Umbilical cord (tissue), 2 donors: ENCODE measurements around the gene AFAP1L1. TPM values are rescaled to one million over a fixed set of nuclear protein-coding genes. Genes with fewer than 3 reads are reported as not detected.
"Not testable (repeated sequence)": the region's sequence is repeated elsewhere in the genome, so short reads cannot be mapped to it uniquely, and the experiment has no call there.

ENCODE experiments used
- DNase-seq: peaks from one replicate; pipeline ENCODE4 v3.0.0-alpha.2; 2015; ENCODE audit warnings: low spot score
- total RNA-seq: library from RNA; depleted of rRNA; stranded (reverse); fragments of >200 nt; gene quantifications from one replicate; pipeline ENCODE4 v1.2.3, GENCODE V29; 2014; ENCODE audit warnings: low replicate concordance; ENCODE audit not compliant: insufficient read depth

Gene AFAP1L1
- total RNA-seq, 1 donor from 2014 or later, result 0.72 TPM

DNA sequence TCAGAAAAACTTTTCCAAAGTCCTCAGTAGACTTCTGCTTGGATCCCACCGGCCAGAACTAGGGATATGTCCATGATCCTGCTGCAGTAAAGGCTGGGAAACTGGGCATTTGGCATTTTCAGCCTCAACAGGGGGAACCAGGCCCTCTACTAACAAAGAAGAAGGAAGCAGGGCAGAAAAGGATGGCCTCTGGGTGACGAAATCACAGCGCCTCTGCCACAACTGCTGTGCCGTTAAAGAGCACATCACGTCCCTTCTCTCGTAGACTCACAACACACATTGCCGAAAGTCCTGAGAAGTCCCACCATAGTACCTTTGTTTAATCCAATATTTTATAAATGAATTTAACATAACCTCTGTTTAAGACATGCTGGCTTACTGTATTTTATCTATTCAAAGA is 10.4 kb upstream of the AFAP1L1 start:
- DNase-seq, result no peak

DNA sequence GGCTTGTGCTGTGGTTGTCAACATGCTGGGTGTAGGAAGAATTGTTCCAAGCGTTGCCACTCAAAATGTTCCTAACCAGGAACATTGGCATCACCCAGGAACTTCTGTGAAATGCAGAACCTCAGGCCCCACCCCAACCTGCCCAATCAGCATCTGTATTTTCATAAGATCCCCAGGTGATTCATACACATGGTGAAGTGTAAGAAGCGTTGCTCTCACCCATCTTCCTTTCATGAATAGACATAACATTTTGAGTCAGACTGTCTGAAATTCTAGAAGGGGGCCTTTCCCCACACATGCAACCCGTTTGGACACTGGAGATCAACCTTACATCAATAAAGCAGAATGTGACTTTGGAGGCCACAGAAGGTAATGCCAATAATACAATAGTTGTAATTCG is 9.3 kb upstream of the AFAP1L1 start:
- DNase-seq, result no peak

DNA sequence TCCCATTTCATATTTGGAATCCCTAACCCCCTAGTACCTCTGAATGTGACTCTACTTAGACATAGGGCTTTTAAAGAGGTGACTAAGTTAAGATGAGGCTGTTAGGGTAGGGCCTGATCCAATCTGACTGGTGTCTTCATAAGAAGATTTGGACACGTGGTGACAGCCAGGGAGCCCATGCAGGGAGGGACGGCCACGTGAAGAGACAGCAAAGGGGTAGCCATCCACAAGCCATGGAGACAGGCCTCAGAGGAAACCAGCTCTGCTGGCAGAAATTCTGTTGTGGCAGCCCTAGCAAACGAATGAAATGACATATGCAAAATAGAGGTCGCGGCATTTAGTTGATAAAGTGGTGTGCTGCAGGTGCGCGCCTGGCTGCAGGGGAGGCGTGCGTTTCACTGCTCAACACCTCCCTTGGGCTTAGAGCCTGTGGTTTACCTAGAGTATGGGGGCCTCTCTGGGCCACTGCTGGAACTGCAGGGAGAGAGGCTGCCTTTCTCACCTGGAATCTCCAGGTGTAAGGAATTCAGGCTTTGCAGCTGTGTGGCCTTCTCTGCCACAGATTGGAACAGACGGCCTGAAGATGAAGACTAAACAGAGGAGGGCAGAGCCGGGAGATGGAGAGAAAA is 7.1 kb upstream of the AFAP1L1 start:
- DNase-seq, result no peak

DNA sequence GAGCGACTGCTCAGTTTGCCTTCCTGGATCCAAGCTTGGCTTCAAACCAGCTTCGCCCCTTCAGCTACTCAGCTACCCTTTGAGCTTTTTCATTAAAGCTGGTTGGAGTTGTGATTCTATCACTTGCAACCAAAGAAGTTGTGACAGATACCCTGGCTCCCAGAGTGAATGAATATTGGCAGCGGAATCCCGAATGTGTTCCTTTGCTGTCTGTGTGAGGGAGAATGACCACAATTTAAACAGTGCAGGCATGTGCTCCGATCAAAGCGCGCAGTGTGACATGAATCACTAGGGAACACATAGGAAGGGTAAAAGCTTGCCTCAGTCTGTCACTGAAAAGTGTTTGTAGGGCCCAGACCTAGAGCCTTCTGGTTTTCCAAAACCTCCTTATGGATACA is 6.6 kb upstream of the AFAP1L1 start:
- no peak for DNase-seq

DNA sequence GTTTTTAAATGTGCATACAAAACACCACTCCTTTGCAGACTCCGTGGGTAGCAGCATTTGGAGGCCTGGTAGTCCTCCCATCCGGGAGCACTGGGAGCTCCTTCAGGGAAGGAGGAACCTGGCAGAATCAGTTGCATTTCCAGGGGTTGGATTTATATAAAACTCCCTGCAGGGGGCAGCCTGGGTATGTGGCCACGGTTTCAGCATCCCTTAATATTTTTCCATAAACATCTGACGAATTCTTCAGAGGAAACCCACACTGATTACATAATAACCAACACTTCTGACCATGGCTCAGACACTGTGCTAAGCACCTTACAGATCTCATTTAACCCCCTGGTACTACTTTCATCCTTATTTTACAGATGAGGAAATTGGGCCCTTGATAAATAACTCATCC is 6.1 kb upstream of the AFAP1L1 start:
- DNase-seq, result no peak

DNA sequence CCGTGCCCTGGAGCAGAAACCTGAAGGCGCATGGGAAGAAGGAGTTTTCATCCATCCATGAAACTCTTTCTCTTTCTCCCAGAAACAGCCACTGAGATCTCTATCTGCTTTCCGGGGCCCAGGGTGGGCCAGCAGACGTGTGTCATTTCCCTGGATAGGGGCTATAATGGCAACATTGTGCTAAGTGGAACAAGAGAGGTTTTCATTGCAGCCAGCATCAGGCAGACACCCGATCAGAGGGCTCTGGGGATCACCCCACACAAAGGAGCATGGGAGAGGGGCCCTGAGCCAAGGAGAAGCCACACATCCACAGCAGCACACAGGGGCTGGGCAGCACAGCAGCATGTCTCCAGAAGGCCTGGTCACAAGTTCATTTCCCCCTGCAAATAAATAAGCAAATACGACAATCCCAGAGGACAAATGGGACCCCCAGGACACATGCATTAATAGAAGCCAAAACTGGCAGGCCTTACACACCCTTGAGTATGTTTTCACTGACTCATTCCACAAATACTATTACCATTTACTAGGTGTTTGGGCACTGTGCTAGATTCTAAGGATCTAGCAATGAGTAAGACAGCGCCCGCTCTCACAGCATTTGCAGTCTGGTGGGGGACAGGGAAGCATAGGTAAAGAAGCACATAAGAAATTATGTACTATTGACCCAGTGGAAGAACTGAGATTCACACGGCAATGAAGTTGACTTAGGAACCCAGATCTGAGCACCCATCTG is 4.3 kb upstream of the AFAP1L1 start:
- DNase-seq, result no peak

DNA sequence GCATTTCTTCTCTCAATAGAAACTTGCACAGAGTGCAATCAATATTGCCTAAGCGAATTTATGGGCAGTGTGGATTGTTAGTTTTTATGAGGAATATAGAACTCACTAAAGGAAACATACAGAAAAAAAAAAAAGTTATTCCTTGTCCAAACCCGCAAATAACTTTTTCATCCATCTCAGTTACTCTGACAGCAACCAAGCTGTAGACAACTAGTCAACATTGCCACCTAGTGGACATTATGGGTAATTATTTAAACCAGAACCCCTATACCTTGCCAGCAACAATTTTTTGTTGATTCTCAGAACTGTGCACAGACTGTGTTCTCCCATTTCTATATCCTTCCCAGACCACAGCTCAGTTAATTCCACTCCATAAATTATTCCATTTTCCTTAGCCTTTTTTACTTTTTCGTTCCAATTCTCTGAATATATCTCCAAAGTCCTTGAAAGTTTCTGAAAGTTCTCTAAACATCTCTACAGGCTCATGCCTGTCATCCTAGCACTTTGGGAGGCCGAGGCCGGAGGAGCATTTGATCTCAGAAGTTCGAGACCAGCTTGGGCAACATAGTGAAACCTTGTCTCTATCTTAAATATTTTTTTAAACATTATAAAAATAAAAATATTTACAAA is 2.6 kb upstream of the AFAP1L1 start:
- peak; percentile 28 for DNase-seq

DNA sequence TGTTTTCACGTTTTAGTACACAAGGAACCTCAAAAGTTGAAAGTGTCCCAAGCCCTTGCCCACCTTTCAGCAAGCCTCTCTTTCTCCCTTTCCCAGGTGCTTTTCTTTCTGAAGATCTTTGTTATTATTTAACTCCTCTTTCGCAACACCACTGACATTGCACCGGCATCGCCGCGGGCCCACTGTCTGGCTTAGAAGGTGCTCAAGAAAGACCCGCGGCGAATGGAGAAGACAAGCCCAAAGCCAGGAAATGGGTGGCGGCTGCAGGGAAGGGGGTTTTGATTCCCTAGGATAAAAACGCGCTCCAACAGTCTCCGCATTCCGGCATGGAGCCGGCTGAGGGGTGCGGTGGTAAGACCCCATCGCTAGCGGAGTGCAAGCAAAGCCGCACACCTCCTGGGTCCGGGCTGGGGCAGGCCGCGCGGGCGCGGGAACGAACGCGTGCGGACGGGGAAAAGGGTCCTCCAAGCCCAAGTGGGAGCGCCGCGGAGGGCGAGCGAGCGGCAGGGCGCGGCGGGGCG is 404 bp upstream of the AFAP1L1 start:
- DNase-seq, result no peak

DNA sequence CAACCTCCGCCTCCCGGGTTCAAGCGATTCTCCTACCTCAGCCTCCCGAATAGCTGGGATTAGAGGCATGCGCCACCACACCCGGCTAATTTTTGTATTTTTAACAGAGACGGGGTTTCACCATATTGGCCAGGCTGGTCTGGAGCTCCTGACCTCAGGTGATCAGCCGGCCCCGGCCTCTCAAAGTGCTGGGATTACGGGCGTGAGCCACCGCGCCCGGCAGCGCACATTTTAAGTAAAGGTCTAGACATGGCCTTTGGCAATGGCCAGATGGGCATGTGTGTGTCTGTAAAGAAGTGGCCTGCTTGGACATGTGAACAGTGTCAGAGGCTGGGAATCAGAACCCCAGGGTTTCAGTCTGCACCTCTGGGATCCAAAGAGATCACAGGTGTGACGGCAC is 1.1 kb downstream of the AFAP1L1 start:
- not testable (repeated sequence) for DNase-seq

DNA sequence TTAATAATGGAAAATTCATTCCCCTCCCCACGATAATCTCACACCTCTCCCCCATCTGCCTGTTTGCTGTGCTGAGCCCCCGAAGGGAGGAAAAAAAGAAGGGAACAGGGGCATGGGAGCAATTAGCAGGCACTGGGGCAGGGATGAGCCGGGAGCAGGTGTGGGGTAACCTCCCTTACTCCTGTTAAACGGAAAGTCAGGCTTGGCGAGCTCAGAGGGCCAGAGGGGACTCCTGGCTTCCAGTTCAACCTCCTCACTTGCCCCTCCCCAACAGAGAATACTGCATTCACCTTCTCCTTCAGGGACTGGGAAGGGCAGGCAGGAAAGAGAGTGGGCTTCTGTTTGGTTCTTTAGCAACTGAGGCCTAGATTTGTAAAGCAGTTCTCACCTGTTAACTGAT is 1.6 kb downstream of the AFAP1L1 start:
- no peak for DNase-seq

DNA sequence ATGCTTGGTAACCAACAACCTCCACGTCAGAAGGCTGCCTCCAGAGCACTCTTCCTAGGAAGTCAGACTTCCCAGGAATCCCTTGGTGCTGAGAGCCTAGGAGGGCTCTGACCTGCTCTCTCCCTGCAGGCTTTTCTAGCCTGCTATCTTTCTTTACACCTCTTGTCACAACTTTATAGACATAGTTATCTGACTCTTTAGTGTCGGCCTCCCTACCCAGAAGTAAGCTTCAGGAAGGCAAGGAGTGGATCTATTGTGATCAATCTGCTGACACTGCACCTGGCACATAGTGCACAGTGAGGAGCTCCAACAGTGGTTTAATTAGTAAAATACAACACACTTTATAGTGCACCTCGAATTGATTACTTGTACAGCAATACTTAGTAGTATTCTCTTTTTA is 2.3 kb downstream of the AFAP1L1 start:
- DNase-seq, result no peak

DNA sequence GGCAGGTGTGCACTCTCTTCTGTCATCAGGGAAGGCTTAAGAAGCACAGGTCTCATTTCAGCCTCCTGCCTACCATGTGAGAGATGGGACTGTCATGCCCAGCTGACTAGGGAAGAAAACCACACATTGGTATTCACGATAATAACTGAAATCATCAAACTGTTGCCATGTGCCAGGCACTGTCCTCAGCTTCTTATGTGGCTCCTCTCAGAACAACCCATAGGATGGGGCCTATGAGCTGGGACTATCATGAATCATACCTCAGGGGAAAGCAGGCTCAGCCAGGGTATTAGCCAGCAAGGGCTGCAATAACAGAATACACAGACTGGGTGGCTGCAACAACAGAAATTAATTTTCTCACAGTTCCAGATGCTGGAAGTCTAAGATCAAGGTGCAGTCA is 3.3 kb downstream of the AFAP1L1 start:
- DNase-seq, result no peak

DNA sequence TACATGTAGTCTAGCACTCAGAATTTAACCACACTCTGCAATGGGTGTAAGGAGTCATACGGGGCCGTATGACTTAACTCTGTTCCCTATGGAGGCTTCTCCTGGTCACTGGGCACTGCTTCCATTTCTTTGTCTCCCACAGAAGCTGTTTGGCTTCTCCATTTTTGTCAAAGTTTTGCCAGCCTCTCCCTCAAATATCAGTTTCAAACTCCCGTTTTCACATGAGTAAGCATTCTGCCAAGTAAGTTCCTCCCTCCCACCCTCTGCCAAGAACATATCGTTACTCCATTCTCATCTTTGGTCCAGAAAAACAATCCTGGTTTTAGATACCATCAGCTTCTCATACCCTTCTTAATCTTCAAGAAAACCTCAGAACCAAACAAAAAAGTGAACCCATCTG is 6.1 kb downstream of the AFAP1L1 start:
- no peak for DNase-seq

DNA sequence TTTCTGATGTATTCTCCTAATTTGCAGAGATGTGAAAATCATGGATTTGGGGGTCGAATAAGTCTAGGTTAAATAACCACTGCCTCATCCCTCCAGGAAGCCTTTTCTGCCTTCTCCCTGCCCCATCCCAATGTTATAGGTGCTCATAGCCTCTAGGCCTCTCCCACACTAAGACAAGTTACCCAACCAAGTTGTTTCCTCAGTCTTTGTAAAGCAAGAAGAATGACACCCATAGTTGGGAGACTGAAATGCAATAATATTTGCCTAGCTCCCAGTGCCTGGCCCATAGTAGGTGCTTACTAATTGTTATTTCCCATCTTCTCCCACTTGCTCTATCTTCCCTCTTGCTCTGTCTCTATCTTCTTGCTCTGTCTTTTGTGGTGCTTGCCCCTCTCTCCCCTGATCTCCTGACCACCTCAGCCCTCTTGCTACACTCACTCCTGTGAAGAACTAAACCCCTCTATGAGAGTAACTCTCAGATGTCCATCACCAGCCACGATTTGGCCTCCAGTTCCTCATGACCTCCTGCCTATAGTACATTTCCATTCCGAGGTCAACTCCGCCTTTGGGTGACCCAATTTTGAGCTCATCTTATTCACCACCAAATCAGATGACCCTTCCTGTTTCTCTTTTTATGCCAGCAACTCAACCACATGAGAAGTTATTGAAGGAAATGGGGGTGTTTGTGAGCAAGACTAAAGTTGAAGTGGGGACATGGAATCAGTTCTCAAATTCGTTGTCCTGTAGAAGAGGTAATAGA is 7.0 kb downstream of the AFAP1L1 start:
- DNase-seq, result no peak

DNA sequence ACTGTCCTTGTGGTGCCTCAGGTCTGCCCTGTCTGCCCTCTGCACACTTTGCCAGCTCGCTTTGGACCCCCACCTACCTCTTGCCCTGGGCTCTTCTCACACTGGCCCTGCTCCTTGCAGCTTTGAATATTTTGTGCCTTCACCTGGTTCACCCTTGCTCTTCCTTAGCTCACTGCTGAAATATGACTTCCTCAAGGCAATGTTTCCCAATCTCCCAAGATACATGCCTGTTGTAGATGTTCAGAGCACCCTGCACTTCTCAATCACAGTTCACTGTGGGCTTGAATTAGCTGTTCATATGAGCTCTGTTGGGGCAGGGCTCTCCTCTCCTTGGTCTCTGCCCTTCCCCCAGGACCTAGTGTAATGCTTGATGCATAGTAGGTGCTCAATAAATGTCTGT is 8.0 kb downstream of the AFAP1L1 start:
- DNase-seq, result no peak

DNA sequence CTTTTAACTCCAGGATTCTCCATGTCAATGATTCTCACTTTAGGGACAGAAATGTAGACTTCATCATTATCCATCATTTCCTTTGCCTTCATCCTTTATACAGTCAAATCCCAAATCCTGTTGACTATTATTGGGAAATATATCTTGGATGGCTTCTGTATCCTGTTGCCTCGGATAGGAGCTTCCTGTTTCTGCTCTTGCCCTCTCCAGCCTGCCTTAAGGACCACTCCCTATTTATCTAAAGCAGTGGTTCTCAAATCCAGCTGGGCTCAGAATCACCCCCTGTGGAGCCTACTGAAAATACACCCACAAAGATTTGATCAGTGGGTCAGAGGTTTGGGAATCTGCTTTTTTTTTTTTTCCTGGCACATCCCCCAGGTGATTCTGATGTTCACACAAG is 8.5 kb downstream of the AFAP1L1 start:
- no peak for DNase-seq

DNA sequence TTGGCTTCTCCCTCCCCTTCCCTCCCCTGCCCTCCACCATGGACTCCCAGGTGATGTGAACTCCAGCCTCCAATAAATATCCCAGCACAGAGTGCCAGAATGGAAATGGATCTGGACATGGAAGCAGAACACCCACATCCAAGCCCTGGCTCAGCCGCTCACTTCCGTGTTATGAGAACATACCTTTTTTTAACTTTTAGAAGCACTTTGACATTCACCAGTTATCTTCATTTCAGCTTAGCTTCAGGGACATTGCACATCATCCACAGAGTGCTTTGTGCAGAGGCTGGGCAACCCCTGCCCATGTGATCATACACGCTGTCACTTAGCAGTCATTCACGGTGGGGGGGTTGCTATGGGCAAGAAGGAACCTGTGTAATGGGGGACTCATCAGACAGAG is 9.1 kb downstream of the AFAP1L1 start:
- no peak for DNase-seq

DNA sequence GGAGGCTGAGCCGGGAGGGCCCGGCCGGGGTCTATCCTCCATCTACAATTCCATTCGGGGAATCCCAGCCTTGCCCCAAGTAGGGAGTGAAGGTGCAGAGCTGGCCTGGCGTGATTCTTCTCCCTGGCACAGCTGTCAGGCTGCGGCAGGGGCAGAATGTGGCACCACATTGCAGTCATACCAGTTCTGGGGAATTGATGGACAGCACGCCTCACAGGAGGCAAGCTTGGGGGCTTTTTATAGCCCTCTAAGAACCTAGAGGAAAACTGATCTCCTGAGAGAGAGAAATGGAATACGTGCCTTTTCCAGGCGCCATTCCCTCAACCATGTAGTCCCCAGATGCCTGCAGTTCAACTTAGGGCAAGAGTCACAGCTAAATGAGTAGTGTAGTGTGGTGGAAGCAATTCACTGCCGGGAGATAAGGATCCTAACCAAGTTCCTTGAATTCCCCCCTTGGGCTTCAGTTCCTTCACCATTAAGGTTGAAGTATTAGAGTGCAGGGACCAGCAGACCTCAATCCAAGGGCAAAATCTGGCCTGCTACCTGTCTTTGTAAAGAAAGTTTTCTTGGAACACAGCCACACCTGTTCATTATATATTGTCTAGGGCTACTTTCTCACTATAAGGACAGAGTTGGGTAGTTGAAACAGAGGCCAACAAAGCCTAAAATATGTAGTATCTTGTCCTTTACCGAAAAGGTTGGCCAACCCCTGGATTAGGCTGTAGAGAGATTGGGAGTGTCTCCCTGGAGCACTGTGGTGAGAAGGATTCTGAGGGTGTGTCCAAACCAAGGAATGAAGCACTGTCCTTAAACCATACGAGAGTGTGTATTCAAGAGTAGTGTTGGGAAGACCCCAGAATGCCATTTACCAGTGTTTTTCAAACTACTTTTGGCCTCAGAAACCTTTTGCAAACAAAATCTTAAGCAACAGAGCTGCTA is 10.6 kb downstream of the AFAP1L1 start:
- DNase-seq, result no peak

DNA sequence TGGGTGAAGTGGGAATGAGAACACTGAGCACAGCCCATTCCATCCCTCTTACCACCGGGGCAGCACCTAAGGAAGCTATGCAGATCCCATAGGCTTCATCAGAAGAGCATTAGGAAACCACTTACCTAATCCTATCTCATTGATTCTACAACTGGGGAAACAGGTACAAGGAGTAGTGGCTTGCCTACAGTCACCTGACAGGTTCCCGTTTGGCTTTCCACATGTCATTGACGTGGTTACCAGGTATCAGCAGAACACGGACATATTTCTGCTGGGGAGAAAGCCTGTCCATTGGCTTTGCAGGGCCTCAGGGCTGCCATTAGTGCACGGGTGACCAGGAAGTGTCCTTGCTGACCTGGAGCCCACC is 11.3 kb downstream of the AFAP1L1 start:
- no peak for DNase-seq

DNA sequence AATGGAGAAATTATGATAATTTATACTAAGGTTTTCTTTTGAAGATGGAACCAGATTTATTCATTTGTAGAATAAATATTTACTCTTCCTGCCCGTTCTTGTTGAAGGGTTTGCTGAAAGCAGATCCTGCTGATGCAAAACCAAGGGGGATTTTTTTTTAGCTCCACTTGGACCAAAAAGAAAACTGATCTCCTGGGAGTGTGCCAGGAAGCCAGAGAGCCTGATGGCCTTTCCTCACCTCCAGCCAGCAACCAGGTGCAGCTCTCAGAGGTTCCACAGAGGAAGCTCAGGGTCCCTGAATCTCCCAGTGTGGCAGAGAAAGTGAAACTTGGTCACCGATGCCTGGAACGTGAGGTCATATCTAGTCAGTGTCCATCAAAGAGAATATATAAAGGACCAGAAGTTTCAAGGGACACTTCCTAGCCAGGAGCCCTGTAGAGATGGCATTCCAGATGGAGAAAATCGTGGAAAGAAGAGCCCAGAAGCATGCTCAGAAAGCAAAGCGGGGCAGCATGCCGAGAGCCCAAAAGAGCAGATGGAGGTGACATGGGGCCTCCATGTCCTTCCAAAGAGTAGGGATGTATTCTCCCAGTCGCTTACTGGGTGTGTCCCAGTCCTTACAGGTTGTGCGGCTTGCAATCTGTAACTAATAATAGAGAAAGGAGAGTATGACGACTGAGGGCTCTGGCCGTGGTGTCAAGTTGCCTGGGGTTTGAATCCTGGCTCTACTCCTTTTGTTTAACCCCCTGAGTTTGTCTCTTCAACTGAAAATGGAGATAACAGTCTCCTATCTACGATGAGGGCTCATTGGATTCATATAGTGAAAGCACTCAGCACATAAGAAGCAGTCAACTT is 12.2 kb downstream of the AFAP1L1 start:
- peak; percentile 9 for DNase-seq
